K562 (cell line): ENCODE results near the gene ST3GAL3. TPM values are rescaled to one million over a fixed set of nuclear protein-coding genes. Genes with fewer than 3 reads are reported as not detected.

Source experiments
- ATAC-seq: fragments of 200-7000 bp; cut with Tn5 transposase; 3 replicates; pipeline ENCODE4 v1.9.1; 2020; ENCODE audit warnings: moderate library complexity
- BruUV-seq: library from RNA; stranded (reverse); fragments of 400-500 nt; replicated peaks from 2 replicates; lab custom pipeline; 2021; lab: Mats Ljungman, UMichigan
- CTCF ChIA-PET: fragments of 300-600 bp; formaldehyde crosslinking; extraction: SDS; loops from one replicate; lab custom pipeline; 2021; ENCODE audit warnings: low intra/inter-chr PET ratio; lab: Yijun Ruan, JAX
- POLR2A ChIA-PET: fragments of 300-600, 350-650 bp; sonication (Branson Sonifier 250); formaldehyde crosslinking; extraction: SDS; loops from one replicate; lab custom pipeline; 2021; ENCODE audit warnings: antibody characterized with exemption, inconsistent platforms; lab: Yijun Ruan, JAX
- DNase-seq, 4 experiments: peaks; one replicate each; pipeline versions ENCODE4 v3.0.0 to v3.0.0-alpha.2; 2011 to 2018; ENCODE audit warnings: low spot score in 3 of 4, mixed read lengths in 3 of 4; ENCODE audit errors: extremely low read depth in 1 of 4
- FAIRE-seq: peaks from 2 replicates; lab custom pipeline; 2011; peaks lifted over from hg19 to GRCh38; lab: Jason Lieb, UNC
- H2AFZ ChIP-seq: 2 replicates; pipeline ENCODE4 v1.6.0; 2011; ENCODE audit warnings: low read depth, low read length, control low read depth, inconsistent platforms
- H3K27ac ChIP-seq: fragments of 200-600 bp; 3 replicates; pipeline ENCODE4 v1.8.0; 2011; ENCODE audit warnings: low read depth, mild to moderate bottlenecking, control low read depth, inconsistent platforms, low read length, moderate library complexity, mixed read lengths; ENCODE audit errors: extremely low read depth
- H3K27me3 ChIP-seq, 2 experiments: fragments of 300-600 bp in 1 of 2; 2 replicates in 1 of 2; 3 replicates in 1 of 2; pipeline versions ENCODE4 v1.6.0 to v1.8.0; 2011; ENCODE audit warnings: inconsistent platforms in 2 of 2, low read length in 2 of 2, mild to moderate bottlenecking in 1 of 2, mixed read lengths in 1 of 2, moderate library complexity in 1 of 2; ENCODE audit not compliant: control insufficient read depth in 2 of 2, insufficient read depth in 2 of 2
- H3K36me3 ChIP-seq: fragments of 300-600 bp; 3 replicates; pipeline ENCODE4 v1.8.0; 2011; ENCODE audit warnings: mild to moderate bottlenecking, low read length, inconsistent platforms; ENCODE audit not compliant: control insufficient read depth, insufficient read depth
- H3K4me1 ChIP-seq, 2 experiments: fragments of 200-600 bp in 1 of 2; replicated peaks in 1 of 2; 2 replicates in 1 of 2; 3 replicates in 1 of 2; pipeline versions ENCODE4 v1.5.1 to v1.8.0; 2011; ENCODE audit warnings: inconsistent platforms in 2 of 2, low read length in 2 of 2, mild to moderate bottlenecking in 1 of 2, mixed read lengths in 1 of 2, moderate library complexity in 1 of 2; ENCODE audit not compliant: control insufficient read depth in 2 of 2, insufficient read depth in 2 of 2
- H3K4me2 ChIP-seq: 2 replicates; pipeline ENCODE4 v1.6.1; 2011; ENCODE audit warnings: low read length, control low read depth, inconsistent platforms, mixed read lengths; ENCODE audit not compliant: insufficient read depth
- H3K4me3 ChIP-seq: fragments of 200-600 bp; sonication (generic), shearing (Covaris generic); 2 replicates; pipeline ENCODE4 v1.5.1; 2016; ENCODE audit warnings: control low read depth, inconsistent platforms
- H3K79me2 ChIP-seq: fragments of 200-600 bp; 3 replicates; pipeline ENCODE4 v1.8.0; 2011; ENCODE audit warnings: low read length, inconsistent platforms; ENCODE audit not compliant: control insufficient read depth, insufficient read depth
- H3K9ac ChIP-seq, 2 experiments: 2 replicates each; pipeline versions ENCODE4 v1.6.0 to v1.6.1; 2011; ENCODE audit warnings: low read depth in 2 of 2, low read length in 2 of 2, control low read depth in 1 of 2, inconsistent platforms in 1 of 2, mild to moderate bottlenecking in 1 of 2, mixed read lengths in 1 of 2; ENCODE audit not compliant: insufficient read depth in 1 of 2
- H3K9me1 ChIP-seq: one replicate; pipeline ENCODE4 v1.6.0; 2011; ENCODE audit warnings: inconsistent platforms, mild to moderate bottlenecking, low read length, moderate library complexity; ENCODE audit not compliant: control insufficient read depth, insufficient read depth
- H3K9me3 ChIP-seq: replicated peaks from 2 replicates; pipeline ENCODE4 v1.5.1; 2011; ENCODE audit warnings: low read depth, low read length, inconsistent platforms; ENCODE audit not compliant: control insufficient read depth, insufficient read depth
- H4K20me1 ChIP-seq: replicated peaks from 2 replicates; pipeline ENCODE4 v1.6.1; 2011; ENCODE audit warnings: low read length, inconsistent platforms, mixed read lengths; ENCODE audit not compliant: control insufficient read depth, insufficient read depth
- FOS ChIP-seq: IDR thresholded peaks from 3 replicates; pipeline ENCODE4 v1.6.1; 2011; ENCODE audit not compliant: insufficient read length; ENCODE audit errors: extremely low read depth
- HNRNPUL1 ChIP-seq: fragments of 200-400 bp; formaldehyde crosslinking; IDR thresholded peaks from 2 replicates; pipeline ENCODE4 v1.6.1; 2017; ENCODE audit warnings: low read length
- KHSRP ChIP-seq: fragments of 450-650 bp; IDR thresholded peaks from 2 replicates; pipeline ENCODE4 v1.6.1; 2017
- POLR2A ChIP-seq: fragments of 450-650 bp; conservative IDR thresholded peaks from 2 replicates; pipeline ENCODE4 v1.6.1; 2016
- POLR2G ChIP-seq: fragments of 200-400 bp; formaldehyde crosslinking; IDR thresholded peaks from 2 replicates; pipeline ENCODE4 v1.6.1; 2017; ENCODE audit warnings: low read depth, mild to moderate bottlenecking, antibody characterized with exemption, low read length, moderate library complexity
- SLC30A9 ChIP-seq: fragments of 250-450 bp; sonication (Bioruptor Pico); IDR thresholded peaks from 2 replicates; pipeline ENCODE4 v1.8.0; 2022; ENCODE audit warnings: mild to moderate bottlenecking, moderate library complexity
- SMAD2 ChIP-seq: fragments of 150-350 bp; IDR thresholded peaks from 2 replicates; pipeline ENCODE4 v1.6.1; 2014; ENCODE audit warnings: low read depth, mild to moderate bottlenecking, low read length
- SOX6 ChIP-seq: fragments of 450-650 bp; IDR thresholded peaks from 2 replicates; pipeline ENCODE4 v1.6.1; 2014; ENCODE audit warnings: mild to moderate bottlenecking
- YBX1 ChIP-seq: fragments of 450-650 bp; IDR thresholded peaks from 2 replicates; pipeline ENCODE4 v1.7.1; 2016; ENCODE audit warnings: mild to moderate bottlenecking
- ZNF12 ChIP-seq: sonication (generic); formaldehyde crosslinking; IDR thresholded peaks from 2 replicates; pipeline ENCODE4 v1.4.0; 2020; ENCODE audit warnings: mild to moderate bottlenecking, missing genetic modification reagents
- ZNF174 ChIP-seq: fragments of 250-450 bp; sonication (Bioruptor Pico); IDR thresholded peaks from 2 replicates; pipeline ENCODE4 v1.4.0; 2020; ENCODE audit warnings: mild to moderate bottlenecking
- ZNF785 ChIP-seq: fragments of 250-450 bp; sonication (Bioruptor Pico); IDR thresholded peaks from 2 replicates; pipeline ENCODE4 v1.4.0; 2020; ENCODE audit warnings: mild to moderate bottlenecking
- WGBS: fragments of 100-300 bp; shearing (Covaris generic); methylation state at CpG from one replicate; pipeline ENCODE4 v1.1.6; 2016; ENCODE audit warnings: low coverage, mixed read lengths; ENCODE audit not compliant: insufficient coverage; ENCODE audit errors: missing lambda C conversion rate; 5-methylcytosine and 5-hydroxymethylcytosine counted together
- in situ Hi-C: fragments of 300-500 bp; cut with MboI; formaldehyde crosslinking; loops from 4 replicates; pipeline ENCODE4 v1.15.0; 2018; ENCODE audit warnings: inconsistent platforms, mixed read lengths
- intact Hi-C: fragments of 100-400 bp; cut with micrococcal nuclease; formaldehyde crosslinking; loops from 2 replicates; pipeline ENCODE4 v1.14.2; 2022
- polyA plus RNA-seq, 8 experiments: library from polyadenylated mRNA; depleted of rRNA in 4 of 8; stranded (reverse) in 5 of 8; unstranded in 3 of 8; fragments of >200 nt; fragmentation: Nextera tagmentation in 2 of 8; fragmentation: Illumina TruSeq in 1 of 8; extraction: Ambion mirVana in 2 of 8; extraction: Trizol in 1 of 8; gene quantifications; 2 replicates each; pipeline versions ENCODE4 v1.2.1 to v1.2.3, GENCODE V29; 2011 to 2014; ENCODE audit warnings: inconsistent platforms in 1 of 8, missing spikeins in 1 of 8
- total RNA-seq, 7 experiments: library from RNA; depleted of rRNA in 6 of 7; stranded (reverse); fragments of >200 nt in 6 of 7; fragmentation: Illumina TruSeq in 2 of 7; extraction: Trizol in 2 of 7; gene quantifications; 2 replicates each; pipeline versions ENCODE4 v1.2.1 to v1.2.3, GENCODE V29; 2011 to 2021; ENCODE audit warnings: low replicate concordance in 1 of 7

Gene ST3GAL3
- total and polyA plus RNA-seq, 9 of the 15 experiments (the other 6 are each of a cell fraction or from before 2014, with no cell fraction given), result 1.2 to 18.9 (median 11.0) TPM

GRCh38 chr1:43664369-43664768 is 43.0 kb upstream of the ST3GAL3 start:
- Histone ChIP-seq H2AFZ (no peak overlapping the region), H3K9me1 (no peaks in the 10 kb centered on the region), H3K9me3 (no peaks in the 10 kb centered on the region), H3K4me3 (no peak overlapping the region), H3K9ac (no peak overlapping the region), H3K4me1 (no peaks in the 10 kb centered on the region), H3K27ac (no peak overlapping the region), H4K20me1 (no peaks in the 10 kb centered on the region), H3K27me3 (no peaks in the 10 kb centered on the region), H3K4me2 (no peak overlapping the region), H3K36me3 (peaks cover 94% of the 10 kb centered on the region), H3K79me2 (no peaks in the 10 kb centered on the region)
- intact Hi-C loops, result no loop called here
- CTCF ChIA-PET, result no interaction called here
- no peak for TF ChIP-seq YBX1
- no peak for TF ChIP-seq FOS
- 0 out of 2 replicates have a peak, but pooled peaks have one; percentile 4 for TF ChIP-seq POLR2A
- 82% methylated on average over 4 of the region's 4 CpGs for WGBS
- FAIRE-seq (no peak), DNase-seq (no peak), ATAC-seq (no peak; the same call in 2 of the 3 replicates)
- in situ Hi-C loops, result no loop called here
- no TSS peak for BruUV-seq
- POLR2A ChIA-PET, result interaction anchor here (0.8 to 1.6 kb wide), 3 partner anchors 8 to 28 kb away, joined by 3 to 4 read pairs (median 3); no protein-coding TSS in a partner anchor

GRCh38 chr1:43666608-43667007 is 40.7 kb upstream of the ST3GAL3 start:
- H3K9me3 ChIP-seq, result no peaks in the 10 kb centered on the region
- no peak for TF ChIP-seq ZNF174 (CRISPR knock-in tag)
- no peak for TF ChIP-seq ZNF785
- no peak for TF ChIP-seq SMAD2
- TF ChIP-seq HNRNPUL1, result no peak
- TF ChIP-seq SLC30A9 (CRISPR knock-in tag), result no peak
- no peak for TF ChIP-seq SOX6
- no peak for TF ChIP-seq ZNF12 (CRISPR knock-in tag)
- no peak for TF ChIP-seq POLR2G
- no peak for TF ChIP-seq KHSRP
- no peak for ATAC-seq
- POLR2A ChIA-PET, result interaction anchor here (0.6 to 2.2 kb wide), 7 partner anchors 10 to 628 kb away, joined by 3 to 20 read pairs (median 3); partner anchors contain the start of genes EBNA1BP2 and KDM4A
- peaks cover 95% of the 10 kb centered on the region for H3K36me3 ChIP-seq
- CTCF ChIA-PET, result no interaction called here
- in situ Hi-C loops, result no loop called here
- H3K79me2 ChIP-seq, result no peaks in the 10 kb centered on the region
- no peak overlapping the region for H3K9ac ChIP-seq
- intact Hi-C loops, result no loop called here
- H3K9me1 ChIP-seq, result no peaks in the 10 kb centered on the region
- H3K27me3 ChIP-seq, result no peaks in the 10 kb centered on the region
- no peak overlapping the region for H3K27ac ChIP-seq
- no peak overlapping the region for H2AFZ ChIP-seq
- no TSS peak for BruUV-seq
- no peak overlapping the region for H3K4me2 ChIP-seq
- no peaks in the 10 kb centered on the region for H3K4me1 ChIP-seq
- no peaks in the 10 kb centered on the region for H4K20me1 ChIP-seq
- no peak overlapping the region for H3K4me3 ChIP-seq
- DNase-seq, result no peak
- no peak for FAIRE-seq
